ENCODE measurements around the gene TBXA2R. TPM values are rescaled to one million over a fixed set of nuclear protein-coding genes. Genes with fewer than 3 reads are reported as not detected.
A peak's percentile ranks its signal among the peaks of the same experiment; 100 is the strongest.
"Not testable (repeated sequence)": the region's sequence is repeated elsewhere in the genome, so short reads cannot be mapped to it uniquely, and the experiment has no call there.

The TBXA2R gene
- 1 to 10 TPM in 9 of 12 donors, under 1 TPM in 1, not detected in 2; 0.96 to 2.9 (median 1.8) TPM for polyA plus RNA-seq (ENCODE audit: insufficient read length in 12 of 12)
- long read RNA-seq, donor 1: 0 reads
- long read RNA-seq, donor 2, partial matches to known transcripts: 7 of 8 reads
- long read RNA-seq, donor 2, other reads (novel, unspliced or antisense): 0 of 8 reads
- long read RNA-seq, donor 3: 0 reads
- long read RNA-seq, donor 4: 0 reads
- long read RNA-seq, donor 5, partial matches to known transcripts: 0 of 1 reads
- long read RNA-seq, donor 5, other reads (novel, unspliced or antisense): 0 of 1 reads
- long read RNA-seq, donor 6: 0 reads
- long read RNA-seq, donor 7, partial matches to known transcripts: 0 of 1 reads
- long read RNA-seq, donor 7, other reads (novel, unspliced or antisense): 0 of 1 reads
- long read RNA-seq, donor 8: 0 reads
- long read RNA-seq, donor 9: 0 reads
- long read RNA-seq, donor 10, partial matches to known transcripts: 0 of 1 reads
- long read RNA-seq, donor 10, other reads (novel, unspliced or antisense): 0 of 1 reads
- long read RNA-seq, donor 11: 0 reads

- peak; percentile 51 for DNase-seq
Measured at GRCh38 chr19:3606690-3607289, at the start of gene TBXA2R. Gene TBXA2R (minus strand): TSS chr19:3606875. CDS start chr19:3600634, 6,241 bp downstream.

- DNase-seq: no peak
Measured at GRCh38 chr19:3656073-3656746, 49.5 kb upstream of the TBXA2R start.

- no peak for DNase-seq
Measured at GRCh38 chr19:3655402-3656072, 48.9 kb upstream of the TBXA2R start.

GRCh38 chr19:3653865-3654513 is 47.3 kb upstream of the TBXA2R start:
- no peak for DNase-seq

- no peak for DNase-seq
Measured at GRCh38 chr19:3653081-3653795, 46.6 kb upstream of the TBXA2R start.

GRCh38 chr19:3652422-3652821 is 45.7 kb upstream of the TBXA2R start:
- DNase-seq: no peak

- DNase-seq: no peak
Measured at GRCh38 chr19:3651684-3652083, 45.0 kb upstream of the TBXA2R start.

- no peak for DNase-seq
Measured at GRCh38 chr19:3649888-3650287, 43.2 kb upstream of the TBXA2R start.

GRCh38 chr19:3648037-3648905 is 41.6 kb upstream of the TBXA2R start:
- DNase-seq: no peak

GRCh38 chr19:3647102-3647501 is 40.4 kb upstream of the TBXA2R start:
- DNase-seq: not testable (repeated sequence)

- DNase-seq: no peak
Measured at GRCh38 chr19:3646336-3647092, 39.8 kb upstream of the TBXA2R start.

- DNase-seq: no peak
Measured at GRCh38 chr19:3645726-3646125, 39.1 kb upstream of the TBXA2R start.

- no peak for DNase-seq
Measured at GRCh38 chr19:3645067-3645396, 38.4 kb upstream of the TBXA2R start.

GRCh38 chr19:3644351-3645066 is 37.8 kb upstream of the TBXA2R start:
- DNase-seq: no peak

GRCh38 chr19:3643674-3644313 is 37.1 kb upstream of the TBXA2R start:
- no peak for DNase-seq

GRCh38 chr19:3642987-3643673 is 36.5 kb upstream of the TBXA2R start:
- no peak for DNase-seq

GRCh38 chr19:3642296-3642695 is 35.6 kb upstream of the TBXA2R start:
- no peak for DNase-seq
